GM21825 (cell line): ENCODE measurements around the gene SMIM13.

Experiments used
- ATAC-seq: cut with Tn5 transposase; IDR thresholded peaks from one replicate; pipeline ENCODE4 v1.9.1; 2021; ENCODE audit warnings: mild to moderate bottlenecking, moderate library complexity; ENCODE audit not compliant: unreplicated experiment

Gene SMIM13

GRCh38 chr6:11149551-11149950 is 55.9 kb downstream of the SMIM13 start:
- ATAC-seq: no peak

DNA sequence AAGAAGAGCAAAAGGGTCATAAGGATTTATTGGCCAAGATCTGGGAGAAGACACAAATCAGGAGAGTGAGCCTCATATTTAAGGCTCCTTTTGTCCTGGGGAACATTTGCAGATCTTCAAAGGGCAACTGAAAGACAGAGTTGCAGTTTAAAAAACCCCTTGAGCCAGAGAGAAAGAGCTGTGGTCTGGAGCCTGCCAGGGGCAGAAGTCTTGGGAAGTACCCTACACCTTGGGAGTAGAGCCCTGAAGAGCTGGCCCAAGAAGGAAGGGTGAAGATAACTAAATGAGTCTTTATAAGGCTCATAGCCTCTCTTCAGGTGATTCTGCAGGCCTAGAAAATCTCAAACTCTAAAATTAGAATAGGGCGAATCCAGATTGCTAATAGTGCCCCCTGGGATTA is 57.9 kb downstream of the SMIM13 start:
- ATAC-seq: no peak

DNA sequence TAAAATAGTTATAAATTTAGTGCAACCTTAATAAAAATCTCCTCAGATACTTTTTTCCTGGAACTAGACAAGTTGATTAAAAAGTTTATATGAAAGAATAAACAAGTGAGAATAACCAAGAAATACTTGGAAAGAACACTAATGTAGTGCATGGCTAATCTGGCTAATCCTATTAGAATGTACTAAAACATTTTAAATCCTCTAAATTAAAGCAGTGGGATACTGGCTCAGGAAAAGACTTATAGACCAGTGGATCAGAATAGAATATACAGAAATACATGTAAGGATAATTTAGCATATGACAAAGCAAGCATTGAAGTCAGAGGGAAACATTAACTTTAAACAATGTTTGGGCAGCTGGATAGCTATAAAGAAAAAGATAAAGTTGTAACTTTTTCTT is 58.9 kb downstream of the SMIM13 start:
- no peak for ATAC-seq

GRCh38 chr6:11153447-11153846 is 59.8 kb downstream of the SMIM13 start:
- no peak for ATAC-seq

DNA sequence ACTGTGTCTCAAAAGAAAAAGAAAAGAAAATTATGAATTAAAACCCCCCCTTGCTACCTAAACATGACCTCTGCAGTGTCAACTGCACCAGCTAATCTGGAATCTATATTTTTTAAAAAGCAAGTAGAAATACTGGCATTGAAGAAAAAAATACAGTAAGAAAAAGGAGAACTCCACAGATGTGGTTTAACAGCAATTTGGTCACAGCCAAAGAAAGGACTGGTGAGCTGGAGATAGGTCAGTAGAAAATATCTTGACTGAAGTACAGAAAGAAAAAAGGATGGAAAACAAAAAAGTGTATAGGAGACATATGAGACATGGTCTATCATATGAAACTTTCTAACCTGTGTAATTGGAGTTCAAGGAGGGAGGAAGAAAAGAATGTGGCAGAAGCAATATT is 62.0 kb downstream of the SMIM13 start:
- ATAC-seq: no peak

- ATAC-seq: no peak
Observed at GRCh38 chr6:11160199-11160598, 66.6 kb downstream of the SMIM13 start.

- ATAC-seq: no peak
Observed at GRCh38 chr6:11161031-11161956, 67.7 kb downstream of the SMIM13 start.

- no peak for ATAC-seq
Observed at GRCh38 chr6:11162262-11162661, 68.6 kb downstream of the SMIM13 start.

DNA sequence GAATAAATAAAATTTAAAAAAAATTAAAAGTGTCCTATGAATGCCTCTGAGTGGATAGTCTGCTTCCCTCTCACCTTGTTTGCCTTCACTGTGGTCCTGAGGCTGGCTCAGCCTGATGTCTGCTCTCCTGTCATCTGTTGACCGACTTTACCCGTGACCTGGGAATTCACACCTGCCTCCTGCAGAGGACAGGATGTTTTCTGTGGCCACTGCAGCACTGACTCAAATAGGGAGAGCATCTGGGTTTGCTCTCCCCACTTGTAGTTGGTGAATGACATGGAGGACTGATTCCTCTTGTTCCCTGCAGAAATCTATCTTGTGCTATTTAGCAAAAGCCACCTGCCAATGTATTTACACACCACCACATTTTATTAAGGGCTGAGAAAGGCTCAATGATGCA is 70.3 kb downstream of the SMIM13 start:
- no peak for ATAC-seq

DNA sequence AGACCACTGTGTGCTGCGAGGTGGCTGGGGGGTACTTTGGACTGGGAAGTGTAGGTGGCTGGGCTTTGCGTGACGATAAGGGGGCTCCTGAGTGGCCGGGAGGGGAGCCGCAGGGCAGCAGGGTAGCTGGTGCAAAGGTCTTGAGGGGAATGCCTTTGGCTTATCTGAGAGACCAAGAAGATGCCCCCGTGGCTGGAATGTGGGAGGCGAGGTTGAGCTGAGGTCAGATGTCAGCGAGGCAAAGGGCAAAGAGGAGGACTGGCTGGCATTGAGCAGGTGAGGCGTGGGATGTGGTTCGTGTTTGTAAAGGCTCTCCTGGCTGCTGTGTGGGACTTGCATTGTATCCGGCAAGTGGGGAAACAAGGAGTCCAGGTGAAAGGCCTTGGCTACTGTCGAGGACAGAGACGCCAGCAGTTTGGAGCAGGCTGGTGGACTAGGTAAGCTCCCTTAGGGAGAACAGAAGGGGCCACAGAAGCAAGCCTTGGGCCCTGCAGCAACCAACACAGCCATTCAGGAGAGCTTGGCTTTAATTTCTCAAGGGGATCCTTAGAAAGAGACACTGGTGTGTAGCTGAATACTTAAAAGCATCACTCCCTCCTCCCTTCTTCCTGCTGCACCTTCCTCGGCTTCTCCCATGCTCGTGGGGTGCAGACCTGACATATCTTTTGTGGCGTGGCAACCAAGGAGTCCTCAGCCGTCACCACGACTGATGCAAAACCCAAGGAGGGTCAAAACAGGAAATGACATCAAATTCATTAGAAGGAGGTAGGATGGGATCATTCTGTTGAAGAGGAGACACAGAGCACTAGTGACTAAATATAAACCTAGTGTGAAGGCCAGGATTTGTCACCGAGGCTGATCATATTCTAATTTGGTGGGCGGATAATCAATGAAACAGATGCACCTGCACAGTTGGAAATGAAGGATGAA is 71.3 kb downstream of the SMIM13 start:
- no peak for ATAC-seq

DNA sequence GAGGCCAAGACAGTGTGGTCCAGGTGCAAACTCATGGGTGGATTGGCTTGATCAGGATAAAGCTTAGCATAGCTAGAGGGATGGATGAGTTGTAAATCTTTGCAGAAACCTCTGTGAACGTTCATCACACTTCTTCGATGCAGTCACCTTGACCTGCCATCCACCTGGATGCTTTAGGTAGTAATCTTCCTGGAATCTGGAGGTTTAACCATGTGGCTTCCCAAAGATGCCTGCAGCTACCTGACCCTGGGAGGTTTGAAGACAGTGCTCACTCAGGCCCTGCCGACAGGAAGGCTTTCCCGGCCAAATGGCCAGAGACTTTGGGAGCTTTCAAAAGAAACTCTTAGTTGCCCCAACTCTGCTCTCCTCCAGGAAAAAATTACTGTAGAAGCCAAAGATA is 73.3 kb downstream of the SMIM13 start:
- ATAC-seq: no peak

DNA sequence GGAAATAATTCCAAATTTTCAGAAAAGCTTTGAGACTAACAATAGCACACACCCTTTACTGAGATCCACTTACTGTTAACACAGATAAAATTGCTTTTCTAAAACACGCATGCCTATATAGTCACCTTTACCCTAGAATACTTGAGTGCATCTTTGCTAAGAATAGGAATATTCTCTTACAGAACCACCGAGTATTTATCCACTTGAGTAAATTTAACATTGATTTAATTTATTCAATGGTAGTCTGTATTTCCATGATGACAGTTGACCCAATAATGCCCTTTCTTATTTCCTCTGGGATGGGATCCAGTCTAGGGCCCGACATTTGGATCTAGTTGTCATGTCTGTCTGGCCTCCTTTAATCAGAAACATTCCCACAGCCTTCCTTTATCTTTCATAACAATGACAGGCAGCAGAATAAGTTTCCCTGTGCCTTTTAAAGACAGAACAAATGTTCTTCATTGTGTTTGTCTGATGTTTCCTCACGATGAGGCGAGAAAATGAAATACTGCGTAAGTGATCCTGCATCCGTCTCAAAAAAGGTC is 74.5 kb downstream of the SMIM13 start:
- no peak for ATAC-seq

GRCh38 chr6:11171952-11172351 is 78.3 kb downstream of the SMIM13 start:
- ATAC-seq: no peak

DNA sequence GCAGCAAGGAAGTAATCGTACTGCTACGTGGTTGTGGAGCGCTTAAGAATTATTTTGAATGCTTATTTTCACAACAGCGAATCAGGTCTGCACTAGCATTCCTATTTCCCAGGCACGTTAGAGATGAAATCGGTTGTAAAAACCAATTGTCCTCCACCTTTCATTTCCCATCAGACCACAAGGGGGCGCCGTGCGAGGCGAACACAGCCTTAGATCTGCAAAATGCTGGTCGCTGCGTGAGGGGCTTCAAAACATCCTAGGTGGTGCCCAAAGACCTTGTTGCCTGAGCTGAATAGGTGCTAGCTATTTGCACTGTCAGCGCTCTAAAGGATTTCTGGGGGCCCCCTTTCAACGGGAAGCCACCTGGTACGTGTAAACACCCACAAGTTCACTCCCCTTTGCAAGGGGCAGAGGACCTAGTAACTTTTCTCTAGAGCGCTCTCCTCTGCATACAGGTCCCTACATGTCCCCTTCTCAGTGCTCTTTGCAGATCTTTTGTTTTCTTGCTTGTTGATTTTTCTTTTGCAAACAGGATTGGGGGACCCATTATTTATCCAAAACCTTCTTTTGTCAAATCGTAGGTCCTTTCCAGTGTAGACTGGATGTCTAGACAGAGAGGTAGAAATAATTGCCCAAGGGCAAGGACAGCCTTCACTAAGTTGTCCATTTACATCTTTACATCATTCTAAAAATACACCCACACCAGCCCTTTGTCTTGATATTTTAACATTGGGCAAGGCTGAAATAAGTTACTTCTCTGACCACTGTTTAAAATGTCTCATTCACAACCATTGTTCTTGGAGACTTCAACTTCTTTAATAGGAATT is 79.1 kb downstream of the SMIM13 start:
- no peak for ATAC-seq

DNA sequence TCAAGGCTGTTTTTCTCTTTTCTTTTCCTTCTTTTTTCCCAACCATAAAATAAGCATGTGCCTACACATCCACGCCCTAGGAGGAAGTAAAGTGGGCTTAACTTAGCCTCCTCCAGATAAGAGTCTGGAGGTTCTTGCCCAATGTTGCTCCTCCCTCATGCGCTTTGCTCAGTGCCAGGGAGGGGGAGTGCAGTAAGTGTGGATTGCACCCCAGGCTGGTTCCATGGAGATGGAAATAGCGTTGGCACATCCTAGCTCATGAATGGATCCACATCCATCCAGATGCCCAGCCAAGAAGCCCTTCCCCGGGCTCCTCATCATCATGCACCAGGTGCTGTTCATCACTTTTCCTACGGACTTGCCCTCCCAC is 80.6 kb downstream of the SMIM13 start:
- no peak for ATAC-seq

- ATAC-seq: no peak
Observed at GRCh38 chr6:11177271-11177670, 83.6 kb downstream of the SMIM13 start.

DNA sequence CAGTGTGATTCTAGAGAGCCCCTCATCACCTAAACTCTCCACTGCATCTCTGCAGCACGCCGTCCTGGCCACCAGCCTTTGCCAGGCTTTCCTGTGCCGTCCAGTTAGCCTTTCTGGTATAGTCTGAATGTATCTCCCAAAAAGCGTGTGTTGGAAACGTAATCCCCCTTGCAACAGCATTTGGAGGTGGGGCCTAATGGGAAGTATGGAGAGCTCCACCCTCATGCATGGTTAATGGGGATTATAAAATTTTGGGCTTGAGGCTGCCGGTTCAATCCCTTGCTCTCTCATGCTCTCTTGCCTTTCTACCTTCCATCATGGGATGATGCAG is 85.4 kb downstream of the SMIM13 start:
- no peak for ATAC-seq

GRCh38 chr6:11179419-11180202 is 86.0 kb downstream of the SMIM13 start:
- no peak for ATAC-seq

DNA sequence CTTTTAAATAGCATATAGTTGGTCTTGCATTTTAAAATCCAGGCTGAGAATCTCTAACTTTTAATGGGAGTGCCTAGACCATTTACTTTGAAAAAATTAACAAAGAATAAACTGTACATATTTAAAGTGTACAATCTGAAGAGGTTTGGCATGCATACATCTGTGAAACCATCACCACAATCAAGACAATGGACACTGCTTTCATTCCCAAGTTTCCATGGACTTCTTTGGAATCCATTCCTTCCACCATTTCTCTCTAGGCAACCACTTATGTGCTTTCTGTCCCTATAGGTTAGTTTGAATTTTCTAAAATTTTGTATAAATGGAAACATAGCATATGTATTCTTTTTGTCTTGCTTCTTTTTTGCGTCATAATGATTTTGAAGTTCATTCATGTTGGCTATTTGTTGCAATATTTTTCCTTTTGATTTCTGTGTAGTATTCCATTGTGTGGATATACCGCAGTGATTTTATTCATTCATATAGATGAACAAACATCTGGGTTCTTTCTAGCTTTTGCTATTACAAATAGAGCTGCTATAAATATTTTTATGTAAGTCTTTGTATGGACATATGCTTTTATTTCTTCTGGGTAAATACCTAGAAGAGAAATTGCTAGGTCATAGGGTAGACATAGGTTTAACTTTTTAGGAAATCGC is 88.0 kb downstream of the SMIM13 start:
- no peak for ATAC-seq
